HG03108 (cell line): ENCODE results near the gene FDPS.

Experiments used
- ATAC-seq: cut with Tn5 transposase; IDR thresholded peaks from one replicate; pipeline ENCODE4 v1.9.1; 2021; ENCODE audit warnings: moderate library complexity; ENCODE audit not compliant: unreplicated experiment

Gene FDPS

GRCh38 chr1:155352631-155353030 lies 44.0 kb downstream of the FDPS start:
- ATAC-seq = no peak

- ATAC-seq = no peak
Observed at GRCh38 chr1:155360051-155360450, 51.4 kb downstream of the FDPS start.
